ENCODE results near the gene USP25.

The USP25 gene

DNA sequence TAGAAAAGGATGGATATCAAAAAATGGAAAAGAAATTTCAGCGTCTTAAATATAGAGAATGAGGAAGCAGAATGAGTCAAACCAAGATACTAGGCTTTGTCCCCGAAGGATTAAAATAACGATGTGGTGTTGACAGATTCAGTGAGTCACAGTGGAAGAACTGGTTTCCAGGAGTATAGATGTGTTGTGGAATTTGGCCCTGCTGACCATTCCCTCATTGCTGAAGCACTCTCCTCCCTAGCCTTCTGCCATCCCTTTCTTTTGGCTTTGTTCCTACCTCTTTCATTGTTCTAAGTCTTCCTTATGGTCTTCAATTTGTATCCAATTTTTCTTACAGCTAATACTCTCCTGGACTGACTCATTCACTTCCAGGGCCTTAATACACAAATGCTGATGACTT, 23.1 kb upstream of the USP25 start:
- Histone ChIP-seq H3K4me3 (ENCODE audit: low read depth, low read length) (no peak overlapping the region), H3K27ac (no peak overlapping the region), H3K27me3 (ENCODE audit: insufficient read depth, low read depth, severe bottlenecking) (no peaks in the 10 kb centered on the region), H3K36me3 (no peaks in the 10 kb centered on the region), H3K9me3 (ENCODE audit: severe bottlenecking) (no peaks in the 10 kb centered on the region)
- TF ChIP-seq, protein P1, sequence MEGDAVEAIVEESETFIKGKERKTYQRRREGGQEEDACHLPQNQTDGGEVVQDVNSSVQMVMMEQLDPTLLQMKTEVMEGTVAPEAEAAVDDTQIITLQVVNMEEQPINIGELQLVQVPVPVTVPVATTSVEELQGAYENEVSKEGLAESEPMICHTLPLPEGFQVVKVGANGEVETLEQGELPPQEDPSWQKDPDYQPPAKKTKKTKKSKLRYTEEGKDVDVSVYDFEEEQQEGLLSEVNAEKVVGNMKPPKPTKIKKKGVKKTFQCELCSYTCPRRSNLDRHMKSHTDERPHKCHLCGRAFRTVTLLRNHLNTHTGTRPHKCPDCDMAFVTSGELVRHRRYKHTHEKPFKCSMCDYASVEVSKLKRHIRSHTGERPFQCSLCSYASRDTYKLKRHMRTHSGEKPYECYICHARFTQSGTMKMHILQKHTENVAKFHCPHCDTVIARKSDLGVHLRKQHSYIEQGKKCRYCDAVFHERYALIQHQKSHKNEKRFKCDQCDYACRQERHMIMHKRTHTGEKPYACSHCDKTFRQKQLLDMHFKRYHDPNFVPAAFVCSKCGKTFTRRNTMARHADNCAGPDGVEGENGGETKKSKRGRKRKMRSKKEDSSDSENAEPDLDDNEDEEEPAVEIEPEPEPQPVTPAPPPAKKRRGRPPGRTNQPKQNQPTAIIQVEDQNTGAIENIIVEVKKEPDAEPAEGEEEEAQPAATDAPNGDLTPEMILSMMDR (IDR thresholded peaks at IDR 0.05; ENCODE audit: low read depth, low read length), result no peak
- no peak for DNase-seq

DNA sequence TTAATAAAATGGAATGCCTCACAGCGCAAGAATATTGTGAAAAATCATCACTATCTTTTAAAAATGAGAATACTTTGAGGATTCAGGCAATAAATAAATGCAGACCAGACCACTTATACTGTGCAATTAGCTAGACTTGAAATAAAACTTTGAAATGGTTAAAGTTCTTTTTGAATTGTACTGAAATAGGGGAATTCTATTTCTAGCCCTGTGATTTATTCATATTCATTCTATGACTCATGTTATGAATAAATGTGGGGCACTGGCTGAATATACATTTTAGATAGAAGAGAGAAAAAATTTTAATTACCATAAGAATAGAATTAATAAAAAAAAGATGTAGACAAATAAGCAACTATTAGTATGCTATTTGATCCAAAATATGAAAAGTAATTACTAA, 16.4 kb upstream of the USP25 start:
- no peak for DNase-seq
- Histone ChIP-seq H3K4me3 (ENCODE audit: low read depth, low read length) (no peak overlapping the region), H3K27me3 (ENCODE audit: insufficient read depth, low read depth, severe bottlenecking) (no peaks in the 10 kb centered on the region), H3K36me3 (no peaks in the 10 kb centered on the region), H3K27ac (no peak overlapping the region), H3K9me3 (ENCODE audit: severe bottlenecking) (no peaks in the 10 kb centered on the region)
- TF ChIP-seq, protein P1 (IDR thresholded peaks at IDR 0.05; ENCODE audit: low read depth, low read length), result no peak

- no peak overlapping the region for H3K4me3 ChIP-seq (ENCODE audit: low read depth, low read length)
- no peak overlapping the region for H3K27ac ChIP-seq
- no peak for DNase-seq
- H3K27me3 ChIP-seq (ENCODE audit: insufficient read depth, low read depth, severe bottlenecking), result no peaks in the 10 kb centered on the region
- TF ChIP-seq, protein P1 (IDR thresholded peaks at IDR 0.05; ENCODE audit: low read depth, low read length), result no peak
- H3K36me3 ChIP-seq, result no peaks in the 10 kb centered on the region
- no peaks in the 10 kb centered on the region for H3K9me3 ChIP-seq (ENCODE audit: severe bottlenecking)
Measured at GRCh38 chr21:15718711-15719110, 11.1 kb upstream of the USP25 start.

DNA sequence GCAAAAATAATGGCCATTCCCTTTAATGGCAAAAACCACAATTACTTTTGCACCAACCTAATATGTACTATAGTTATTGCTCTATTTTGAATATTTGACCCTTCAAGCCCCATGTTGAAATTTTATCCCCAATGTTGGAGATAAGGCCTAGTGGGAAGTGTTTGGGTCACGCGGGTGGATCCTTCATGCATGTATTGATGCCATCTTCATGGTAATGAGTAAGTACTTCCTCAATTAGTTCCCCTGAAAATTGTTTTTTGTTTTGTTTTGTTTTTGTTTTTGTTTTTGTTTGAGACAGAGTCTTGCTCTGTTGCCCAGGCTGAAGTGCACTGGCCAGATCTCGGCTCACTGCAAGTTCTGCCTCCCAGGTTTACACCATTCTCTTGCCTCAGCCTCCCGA, 9.8 kb upstream of the USP25 start:
- Histone ChIP-seq H3K4me3 (ENCODE audit: low read depth, low read length) (no peak overlapping the region), H3K27ac (no peak overlapping the region), H3K36me3 (no peaks in the 10 kb centered on the region), H3K9me3 (ENCODE audit: severe bottlenecking) (no peaks in the 10 kb centered on the region), H3K27me3 (ENCODE audit: insufficient read depth, low read depth, severe bottlenecking) (no peaks in the 10 kb centered on the region)
- TF ChIP-seq, protein P1 (IDR thresholded peaks at IDR 0.05; ENCODE audit: low read depth, low read length), result no peak
- DNase-seq, result no peak

- no peak for DNase-seq
- Histone ChIP-seq H3K27ac (no peak overlapping the region), H3K4me3 (ENCODE audit: low read depth, low read length) (no peak overlapping the region), H3K36me3 (no peaks in the 10 kb centered on the region), H3K9me3 (ENCODE audit: severe bottlenecking) (no peaks in the 10 kb centered on the region), H3K27me3 (ENCODE audit: insufficient read depth, low read depth, severe bottlenecking) (no peaks in the 10 kb centered on the region)
- TF ChIP-seq, protein P1 (IDR thresholded peaks at IDR 0.05; ENCODE audit: low read depth, low read length), result no peak
Measured at GRCh38 chr21:15722591-15723324, 7.0 kb upstream of the USP25 start.

- TF ChIP-seq, protein P1 (IDR thresholded peaks at IDR 0.05; ENCODE audit: low read depth, low read length), result no peak
- Histone ChIP-seq H3K27ac (no peak overlapping the region), H3K9me3 (ENCODE audit: severe bottlenecking) (no peaks in the 10 kb centered on the region), H3K4me3 (ENCODE audit: low read depth, low read length) (no peak overlapping the region), H3K36me3 (no peaks in the 10 kb centered on the region), H3K27me3 (ENCODE audit: insufficient read depth, low read depth, severe bottlenecking) (no peaks in the 10 kb centered on the region)
- DNase-seq, result no peak
Measured at GRCh38 chr21:15725949-15726348, 3.8 kb upstream of the USP25 start.

Data from WERI-Rb-1 (cell line).